ENCODE results near the gene RGS9.
"Not testable (repeated sequence)": the region's sequence is repeated elsewhere in the genome, so short reads cannot be mapped to it uniquely, and the experiment has no call there.

RGS9 gene

GRCh38 chr17:65163990-65164495 is 26.9 kb downstream of the RGS9 start:
- Mint-ChIP-seq H3K4me1 (peaks cover 13% of the 10 kb centered on the region), H3K4me3 (no peak overlapping the region), H3K27ac (no peak overlapping the region), H3K36me3 (no peaks in the 10 kb centered on the region), H3K9me3 (no peaks in the 10 kb centered on the region), H3K27me3 (no peaks in the 10 kb centered on the region)

GRCh38 chr17:65166787-65167186 is 29.6 kb downstream of the RGS9 start:
- Mint-ChIP-seq H3K27me3 (no peaks in the 10 kb centered on the region), H3K27ac (no peak overlapping the region), H3K36me3 (no peaks in the 10 kb centered on the region), H3K4me3 (no peak overlapping the region), H3K4me1 (peaks cover 13% of the 10 kb centered on the region), H3K9me3 (no peaks in the 10 kb centered on the region)

GRCh38 chr17:65167566-65167965 is 30.4 kb downstream of the RGS9 start:
- H3K36me3 Mint-ChIP-seq: no peaks in the 10 kb centered on the region
- H3K27ac Mint-ChIP-seq: no peak overlapping the region
- H3K4me1 Mint-ChIP-seq: peaks cover 13% of the 10 kb centered on the region
- no peak overlapping the region for H3K4me3 Mint-ChIP-seq
- H3K9me3 Mint-ChIP-seq: no peaks in the 10 kb centered on the region
- H3K27me3 Mint-ChIP-seq: no peaks in the 10 kb centered on the region

GRCh38 chr17:65169691-65170090 is 32.5 kb downstream of the RGS9 start:
- H3K4me3 Mint-ChIP-seq: no peak overlapping the region
- no peaks in the 10 kb centered on the region for H3K9me3 Mint-ChIP-seq
- H3K27ac Mint-ChIP-seq: no peak overlapping the region
- H3K36me3 Mint-ChIP-seq: no peaks in the 10 kb centered on the region
- no peaks in the 10 kb centered on the region for H3K4me1 Mint-ChIP-seq
- no peaks in the 10 kb centered on the region for H3K27me3 Mint-ChIP-seq

GRCh38 chr17:65170839-65171238 is 33.7 kb downstream of the RGS9 start:
- H3K36me3 Mint-ChIP-seq: no peaks in the 10 kb centered on the region
- no peak overlapping the region for H3K27ac Mint-ChIP-seq

GRCh38 chr17:65171752-65172151 is 34.6 kb downstream of the RGS9 start:
- Mint-ChIP-seq H3K27me3 (no peaks in the 10 kb centered on the region), H3K27ac (no peak overlapping the region), H3K4me1 (no peaks in the 10 kb centered on the region), H3K4me3 (no peak overlapping the region), H3K36me3 (no peaks in the 10 kb centered on the region), H3K9me3 (no peaks in the 10 kb centered on the region)

More at GRCh38 chr17:65170839-65171238, 33.7 kb downstream of the RGS9 start:
- Mint-ChIP-seq H3K4me3 (no peak overlapping the region), H3K27me3 (no peaks in the 10 kb centered on the region), H3K9me3 (no peaks in the 10 kb centered on the region), H3K4me1 (no peaks in the 10 kb centered on the region)

GRCh38 chr17:65172496-65173136 is 35.4 kb downstream of the RGS9 start:
- H3K4me1 Mint-ChIP-seq: peaks cover 3% of the 10 kb centered on the region
- H3K9me3 Mint-ChIP-seq: no peaks in the 10 kb centered on the region
- H3K36me3 Mint-ChIP-seq: no peaks in the 10 kb centered on the region
- H3K27ac Mint-ChIP-seq: no peak overlapping the region
- no peak overlapping the region for H3K4me3 Mint-ChIP-seq
- no peaks in the 10 kb centered on the region for H3K27me3 Mint-ChIP-seq

GRCh38 chr17:65173284-65173793 is 36.2 kb downstream of the RGS9 start:
- H3K4me1 Mint-ChIP-seq: peaks cover 6% of the 10 kb centered on the region
- no peaks in the 10 kb centered on the region for H3K9me3 Mint-ChIP-seq
- peak overlapping the region; percentile 60 for H3K27ac Mint-ChIP-seq
- no peaks in the 10 kb centered on the region for H3K27me3 Mint-ChIP-seq
- peak overlapping the region; percentile 13 for H3K4me3 Mint-ChIP-seq
- H3K36me3 Mint-ChIP-seq: no peaks in the 10 kb centered on the region

- H3K27ac Mint-ChIP-seq: no peak overlapping the region
Measured at GRCh38 chr17:65173976-65174683, 37.0 kb downstream of the RGS9 start.

GRCh38 chr17:65174974-65175373 is 37.8 kb downstream of the RGS9 start:
- H3K4me1 Mint-ChIP-seq: peaks cover 14% of the 10 kb centered on the region
- H3K4me3 Mint-ChIP-seq: no peak overlapping the region
- H3K36me3 Mint-ChIP-seq: no peaks in the 10 kb centered on the region
- H3K9me3 Mint-ChIP-seq: no peaks in the 10 kb centered on the region
- H3K27me3 Mint-ChIP-seq: no peaks in the 10 kb centered on the region
- H3K27ac Mint-ChIP-seq: no peak overlapping the region

More at GRCh38 chr17:65173976-65174683, 37.0 kb downstream of the RGS9 start:
- Mint-ChIP-seq H3K4me3 (no peak overlapping the region), H3K27me3 (no peaks in the 10 kb centered on the region), H3K4me1 (peaks cover 6% of the 10 kb centered on the region), H3K9me3 (no peaks in the 10 kb centered on the region), H3K36me3 (no peaks in the 10 kb centered on the region)

- Mint-ChIP-seq H3K9me3 (no peaks in the 10 kb centered on the region), H3K36me3 (no peaks in the 10 kb centered on the region), H3K27me3 (no peaks in the 10 kb centered on the region), H3K4me1 (peaks cover 23% of the 10 kb centered on the region), H3K4me3 (no peak overlapping the region), H3K27ac (no peak overlapping the region)
Measured at GRCh38 chr17:65175952-65176351, 38.8 kb downstream of the RGS9 start.

GRCh38 chr17:65176646-65177409 is 39.7 kb downstream of the RGS9 start:
- Mint-ChIP-seq H3K27me3 (no peaks in the 10 kb centered on the region), H3K4me1 (peaks cover 30% of the 10 kb centered on the region), H3K4me3 (no peak overlapping the region), H3K27ac (peak overlapping the region; percentile 20), H3K36me3 (no peaks in the 10 kb centered on the region), H3K9me3 (no peaks in the 10 kb centered on the region)

GRCh38 chr17:65177901-65178300 is 40.7 kb downstream of the RGS9 start:
- H3K27ac Mint-ChIP-seq: no peak overlapping the region
- no peaks in the 10 kb centered on the region for H3K9me3 Mint-ChIP-seq
- H3K36me3 Mint-ChIP-seq: no peaks in the 10 kb centered on the region
- H3K4me3 Mint-ChIP-seq: no peak overlapping the region
- peaks cover 41% of the 10 kb centered on the region for H3K4me1 Mint-ChIP-seq
- no peaks in the 10 kb centered on the region for H3K27me3 Mint-ChIP-seq

GRCh38 chr17:65180276-65180675 is 43.1 kb downstream of the RGS9 start:
- H3K4me1 Mint-ChIP-seq: peaks cover 43% of the 10 kb centered on the region
- H3K4me3 Mint-ChIP-seq, H3K36me3 Mint-ChIP-seq, H3K9me3 Mint-ChIP-seq, H3K27me3 Mint-ChIP-seq, H3K27ac Mint-ChIP-seq: not testable (repeated sequence)

GRCh38 chr17:65180752-65181236 is 43.6 kb downstream of the RGS9 start:
- Mint-ChIP-seq H3K27ac (peak overlapping the region; percentile 48), H3K4me1 (peaks cover 43% of the 10 kb centered on the region)
- not testable (repeated sequence) for H3K36me3 Mint-ChIP-seq, H3K27me3 Mint-ChIP-seq, H3K4me3 Mint-ChIP-seq, H3K9me3 Mint-ChIP-seq

Data from activated naive CD4-positive, alpha-beta T cell treated with anti-CD3 and anti-CD28 coated beads, Interleukin-2, amount 50 U/mL, for 24 hours (primary cell).